DOHH2 (cell line): ENCODE results near the gene IFIT3.

Experiments
- CTCF ChIP-seq: fragments of 200-600 bp; sonication (generic); IDR thresholded peaks from one replicate; pipeline ENCODE4 v1.5.1; 2014; ENCODE audit warnings: antibody characterized with exemption, mild to moderate bottlenecking, low read depth, low read length; ENCODE audit not compliant: poor library complexity, severe bottlenecking
- EZH2phosphoT487 ChIP-seq: fragments of 200-600 bp; sonication (generic); IDR thresholded peaks from 2 replicates; pipeline ENCODE4 v1.6.1; 2017; ENCODE audit warnings: borderline replicate concordance, mild to moderate bottlenecking, antibody characterized with exemption, low read length, moderate library complexity, mixed read lengths

GRCh38 chr10:89357096-89357495, 29.3 kb downstream of the IFIT3 start:
- TF ChIP-seq CTCF (no peak), EZH2phosphoT487 (no peak)
